ENCODE measurements around the gene ZNF500. TPM values are rescaled to one million over a fixed set of nuclear protein-coding genes. Genes with fewer than 3 reads are reported as not detected.

ZNF500 gene
- total and polyA plus RNA-seq, 4 donors: 7.5 to 14.6 (median 12.2) TPM

GRCh38 chr16:4790871-4791270, 23.9 kb upstream of the ZNF500 start:
- 59 to 75% methylated on average over 10 of the region's 10 CpGs for WGBS, 2 donors
- no peak for DNase-seq
- no peaks in the 10 kb centered on the region for H3K9me3 ChIP-seq (ENCODE audit: control insufficient read depth in 4 of 4, insufficient read depth in 3 of 4, low read length in 3 of 4)

DNA sequence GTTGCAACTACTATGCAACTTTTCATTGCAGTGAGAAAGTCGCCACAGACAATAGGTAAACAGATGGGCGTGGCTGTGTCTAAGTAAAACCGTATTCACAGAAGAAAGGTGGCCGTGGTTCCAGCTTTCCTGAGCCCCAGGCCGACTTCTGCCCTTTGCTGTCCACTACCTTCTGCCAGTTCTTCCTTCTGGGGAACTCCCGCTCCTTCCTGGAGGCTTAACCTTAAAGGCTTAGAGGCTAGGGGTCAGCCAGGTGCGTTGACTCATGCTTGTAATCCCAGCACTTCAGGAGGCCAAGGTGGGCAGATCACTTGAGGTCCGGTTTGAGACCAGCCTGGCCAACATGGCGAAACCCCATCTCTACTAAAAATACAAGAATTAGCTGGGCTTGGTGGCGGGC, 23.3 kb upstream of the ZNF500 start:
- DNase-seq (no peak), ATAC-seq (ENCODE audit: insufficient read depth, low FRiP score) (no peak)
- WGBS, 2 donors: 78 to 83% methylated on average over 10 of the region's 10 CpGs
- Histone ChIP-seq H3K4me1 (ENCODE audit: control insufficient read depth in 5 of 5, insufficient read depth in 5 of 5, low read length in 5 of 5) (no peaks in the 10 kb centered on the region), H3K9me3 (ENCODE audit: control insufficient read depth in 4 of 4, insufficient read depth in 3 of 4, low read length in 3 of 4) (no peaks in the 10 kb centered on the region), H3K27me3 (ENCODE audit: control insufficient read depth in 3 of 3, insufficient read depth in 3 of 3, low read length in 2 of 3) (no peaks in the 10 kb centered on the region), H3K27ac (ENCODE audit: low read depth in 1 of 2, low read length in 1 of 2) (no peak overlapping the region), H3K36me3 (ENCODE audit: control insufficient read depth in 4 of 4, insufficient read depth in 4 of 4, low read length in 4 of 4) (no peaks in the 10 kb centered on the region), H3K9ac (ENCODE audit: insufficient read depth in 1 of 2, low read length in 2 of 2) (no peak overlapping the region), H3K4me3 (no peak overlapping the region)
- no peak for TF ChIP-seq CTCF (IDR thresholded peaks at IDR 0.05; ENCODE audit: control extremely low read depth, extremely low read depth)

More at GRCh38 chr16:4790871-4791270, 23.9 kb upstream of the ZNF500 start:
- Histone ChIP-seq H3K9ac (ENCODE audit: insufficient read depth in 1 of 2, low read length in 2 of 2) (no peak overlapping the region), H3K4me1 (ENCODE audit: control insufficient read depth in 5 of 5, insufficient read depth in 5 of 5, low read length in 5 of 5) (no peaks in the 10 kb centered on the region), H3K27ac (ENCODE audit: low read depth in 1 of 2, low read length in 1 of 2) (no peak overlapping the region), H3K4me3 (no peak overlapping the region), H3K36me3 (ENCODE audit: control insufficient read depth in 4 of 4, insufficient read depth in 4 of 4, low read length in 4 of 4) (peaks cover 0 to 1% (median 0%) of the 10 kb centered on the region in 4 donors), H3K27me3 (ENCODE audit: control insufficient read depth in 3 of 3, insufficient read depth in 3 of 3, low read length in 2 of 3) (no peaks in the 10 kb centered on the region)
- no peak for ATAC-seq (ENCODE audit: insufficient read depth, low FRiP score)
- TF ChIP-seq CTCF (IDR thresholded peaks at IDR 0.05; ENCODE audit: control extremely low read depth, extremely low read depth): no peak

- 81 to 91% methylated on average over 7 of the region's 7 CpGs for WGBS, 2 donors
- Histone ChIP-seq H3K36me3 (ENCODE audit: control insufficient read depth in 4 of 4, insufficient read depth in 4 of 4, low read length in 4 of 4) (no peaks in the 10 kb centered on the region), H3K27ac (ENCODE audit: low read depth in 1 of 2, low read length in 1 of 2) (no peak overlapping the region), H3K9ac (ENCODE audit: insufficient read depth in 1 of 2, low read length in 2 of 2) (no peak overlapping the region), H3K27me3 (ENCODE audit: control insufficient read depth in 3 of 3, insufficient read depth in 3 of 3, low read length in 2 of 3) (no peaks in the 10 kb centered on the region), H3K9me3 (ENCODE audit: control insufficient read depth in 4 of 4, insufficient read depth in 3 of 4, low read length in 3 of 4) (no peaks in the 10 kb centered on the region), H3K4me1 (ENCODE audit: control insufficient read depth in 5 of 5, insufficient read depth in 5 of 5, low read length in 5 of 5) (no peaks in the 10 kb centered on the region), H3K4me3 (no peak overlapping the region)
- no peak for ATAC-seq (ENCODE audit: insufficient read depth, low FRiP score)
- DNase-seq: no peak
- TF ChIP-seq CTCF (IDR thresholded peaks at IDR 0.05; ENCODE audit: control extremely low read depth, extremely low read depth): no peak
Observed at GRCh38 chr16:4788910-4789309, 21.9 kb upstream of the ZNF500 start.

GRCh38 chr16:4788489-4788889, 21.5 kb upstream of the ZNF500 start:
- H3K27me3 ChIP-seq (ENCODE audit: control insufficient read depth in 3 of 3, insufficient read depth in 3 of 3, low read length in 2 of 3): no peaks in the 10 kb centered on the region
- DNase-seq (no peak), ATAC-seq (ENCODE audit: insufficient read depth, low FRiP score) (no peak)
- TF ChIP-seq CTCF (IDR thresholded peaks at IDR 0.05; ENCODE audit: control extremely low read depth, extremely low read depth): no peak
- H3K9ac ChIP-seq (ENCODE audit: insufficient read depth in 1 of 2, low read length in 2 of 2): no peak overlapping the region
- H3K36me3 ChIP-seq (ENCODE audit: control insufficient read depth in 4 of 4, insufficient read depth in 4 of 4, low read length in 4 of 4): no peaks in the 10 kb centered on the region
- no peak overlapping the region for H3K4me3 ChIP-seq
- WGBS, 2 donors: 49 to 73% methylated on average over 9 of the region's 9 CpGs
- no peak overlapping the region for H3K27ac ChIP-seq (ENCODE audit: low read depth in 1 of 2, low read length in 1 of 2)
- no peaks in the 10 kb centered on the region for H3K4me1 ChIP-seq (ENCODE audit: control insufficient read depth in 5 of 5, insufficient read depth in 5 of 5, low read length in 5 of 5)
- no peaks in the 10 kb centered on the region for H3K9me3 ChIP-seq (ENCODE audit: control insufficient read depth in 4 of 4, insufficient read depth in 3 of 4, low read length in 3 of 4)
